ENCODE results near the gene ENPP1. TPM values are rescaled to one million over a fixed set of nuclear protein-coding genes. Genes with fewer than 3 reads are reported as not detected.

The ENPP1 gene
- not detected for total RNA-seq
- polyA plus RNA-seq, result under 1 TPM in 1 of 4 donors, not detected in 3; 0.13 TPM

DNA sequence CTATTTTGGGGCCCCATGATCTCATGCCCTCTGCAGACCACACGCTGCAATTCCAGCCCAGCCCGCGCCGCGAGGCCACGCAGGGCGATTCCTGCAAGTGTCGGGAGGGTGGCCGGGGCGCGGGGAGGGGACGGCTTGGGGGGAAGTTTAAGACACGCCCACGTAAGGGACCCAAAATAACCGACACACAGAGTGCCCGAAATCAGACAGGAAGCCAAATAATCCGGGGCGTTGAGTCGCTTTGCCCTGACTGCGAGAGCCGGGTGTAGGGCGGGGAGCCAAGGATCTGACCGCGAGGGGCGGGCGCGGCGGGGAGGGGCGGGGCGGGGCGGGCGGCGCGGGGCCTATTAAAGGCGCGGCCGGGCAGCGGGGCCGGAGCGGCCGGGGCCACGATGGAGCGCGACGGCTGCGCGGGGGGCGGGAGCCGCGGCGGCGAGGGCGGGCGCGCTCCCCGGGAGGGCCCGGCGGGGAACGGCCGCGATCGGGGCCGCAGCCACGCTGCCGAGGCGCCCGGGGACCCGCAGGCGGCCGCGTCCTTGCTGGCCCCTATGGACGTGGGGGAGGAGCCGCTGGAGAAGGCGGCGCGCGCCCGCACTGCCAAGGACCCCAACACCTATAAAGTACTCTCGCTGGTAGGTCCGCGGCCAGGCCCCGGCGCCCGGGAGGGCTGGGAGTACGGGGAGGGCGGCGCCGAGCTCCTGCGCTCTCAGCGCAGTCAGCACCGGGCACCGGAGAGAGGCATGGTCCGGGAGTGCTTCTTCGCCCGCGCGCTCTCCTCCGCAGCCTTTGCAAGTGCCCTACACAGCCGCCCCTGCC, at the start of gene ENPP1:
Gene ENPP1 (plus strand): TSS at position 377 of the 816 bp plus-strand sequence. CDS start 16 bp downstream, at position 393.
- peak; percentile 14 to 59 (median 21) for DNase-seq
- H3K27me3 ChIP-seq (ENCODE audit: control insufficient read depth, insufficient read depth, low read length), result peaks cover 18% of the 10 kb centered on the region
- ATAC-seq (ENCODE audit: low read depth in 2 of 2), result peak; percentile 48 to 56
- peak within 1 kb of the TSS; percentile 32 for H3K4me3 ChIP-seq (ENCODE audit: low read depth, low read length)
- Mint-ChIP-seq H3K9me3 (peaks cover 0 to 2% (median 0%) of the 10 kb centered on the region in 7 donors), H3K27me3 (peaks cover 50% of the 10 kb centered on the region), H3K27ac (peak within 1 kb of the TSS in 1 of 3 donors; percentile 16), H3K36me3 (no peaks in the 10 kb centered on the region), H3K4me1 (peaks cover 0 to 21% (median 13%) of the 10 kb centered on the region in 4 donors), H3K4me3 (peak within 1 kb of the TSS; percentile 39 to 89 (median 78))
- H3K27ac ChIP-seq (ENCODE audit: insufficient read depth, low read length, poor library complexity, severe bottlenecking), result no peak within 1 kb of the TSS
- H3K36me3 ChIP-seq (ENCODE audit: control insufficient read depth, insufficient read depth, low read length), result no peaks in the 10 kb centered on the region
- H3K4me1 ChIP-seq (ENCODE audit: control insufficient read depth, insufficient read depth, low read length, poor library complexity, severe bottlenecking), result peaks cover 7% of the 10 kb centered on the region
- H3K9me3 ChIP-seq (ENCODE audit: control insufficient read depth in 2 of 2, low read length in 2 of 2), result no peaks in the 10 kb centered on the region

DNA sequence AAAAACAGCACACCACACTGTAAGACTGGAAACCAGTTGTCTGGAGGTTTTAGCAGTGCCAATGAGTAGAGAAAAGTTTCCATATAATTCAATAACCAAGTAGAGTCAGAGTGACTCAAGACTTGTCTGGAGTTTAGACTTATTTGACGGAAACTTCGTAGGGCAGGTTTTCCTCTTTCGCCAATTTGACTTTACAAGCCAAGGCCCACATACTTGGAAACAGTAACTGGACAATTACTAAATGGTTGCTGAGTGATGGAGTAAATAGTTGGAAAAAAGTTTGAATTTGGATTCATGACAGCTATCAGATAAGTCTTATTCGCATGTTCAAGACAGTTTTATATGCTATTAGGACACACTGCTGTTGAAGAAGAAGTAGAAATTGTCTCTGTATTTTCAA, 48.9 kb upstream of the ENPP1 start:
- no peaks in the 10 kb centered on the region for H3K9me3 ChIP-seq (ENCODE audit: control insufficient read depth in 2 of 2, low read length in 2 of 2)
- Mint-ChIP-seq H3K36me3 (no peaks in the 10 kb centered on the region), H3K27me3 (peaks cover 8% of the 10 kb centered on the region), H3K9me3 (peaks cover 0 to 3% (median 0%) of the 10 kb centered on the region in 7 donors), H3K4me1 (no peaks in the 10 kb centered on the region), H3K4me3 (no peak overlapping the region), H3K27ac (no peak overlapping the region)
- no peak overlapping the region for H3K4me3 ChIP-seq (ENCODE audit: low read depth, low read length)
- H3K27me3 ChIP-seq (ENCODE audit: control insufficient read depth, insufficient read depth, low read length), result no peaks in the 10 kb centered on the region
- ATAC-seq (ENCODE audit: low read depth in 2 of 2) (no peak), DNase-seq (no peak)
- H3K27ac ChIP-seq (ENCODE audit: insufficient read depth, low read length, poor library complexity, severe bottlenecking), result no peak overlapping the region
- no peaks in the 10 kb centered on the region for H3K36me3 ChIP-seq (ENCODE audit: control insufficient read depth, insufficient read depth, low read length)
- H3K4me1 ChIP-seq (ENCODE audit: control insufficient read depth, insufficient read depth, low read length, poor library complexity, severe bottlenecking), result no peaks in the 10 kb centered on the region

DNA sequence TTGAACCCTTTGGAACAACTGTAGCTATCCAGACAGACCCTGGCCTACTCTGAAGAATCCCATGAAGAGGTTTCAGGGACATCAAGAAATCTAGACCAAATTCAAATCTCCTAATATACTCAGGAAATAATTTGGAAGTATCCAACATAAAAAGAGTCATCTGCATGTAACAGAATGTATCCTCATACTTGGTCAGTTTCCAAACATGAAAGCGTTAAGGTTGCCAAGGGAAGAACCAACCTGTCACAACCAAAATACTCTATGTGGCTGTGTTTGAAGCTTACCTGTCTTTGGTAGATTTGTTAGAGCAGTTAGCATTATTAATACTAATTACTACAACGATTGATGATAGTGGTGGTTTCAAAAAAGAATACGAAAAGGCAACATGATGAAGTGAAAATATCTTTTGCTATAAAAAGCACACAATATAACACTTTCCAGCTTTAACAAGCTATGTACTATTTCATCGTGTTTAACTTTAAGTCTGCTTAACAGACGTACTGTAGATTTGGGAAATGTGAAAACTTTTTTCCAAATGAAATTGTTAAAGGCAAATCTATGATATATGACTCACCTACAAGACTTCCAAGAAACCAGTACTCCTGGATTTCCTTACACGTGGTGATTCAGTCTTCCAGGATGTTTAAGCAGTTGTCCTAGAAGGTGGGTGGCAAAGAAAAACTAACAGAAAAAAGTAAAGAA, 46.6 kb upstream of the ENPP1 start:
- Mint-ChIP-seq H3K9me3 (peaks cover 0 to 2% (median 0%) of the 10 kb centered on the region in 7 donors), H3K27me3 (peaks cover 14% of the 10 kb centered on the region), H3K36me3 (no peaks in the 10 kb centered on the region), H3K4me3 (no peak overlapping the region), H3K27ac (no peak overlapping the region), H3K4me1 (no peaks in the 10 kb centered on the region)
- H3K36me3 ChIP-seq (ENCODE audit: control insufficient read depth, insufficient read depth, low read length), result no peaks in the 10 kb centered on the region
- H3K27me3 ChIP-seq (ENCODE audit: control insufficient read depth, insufficient read depth, low read length), result no peaks in the 10 kb centered on the region
- DNase-seq (no peak), ATAC-seq (ENCODE audit: low read depth in 2 of 2) (no peak)
- H3K27ac ChIP-seq (ENCODE audit: insufficient read depth, low read length, poor library complexity, severe bottlenecking), result no peak overlapping the region
- H3K9me3 ChIP-seq (ENCODE audit: control insufficient read depth in 2 of 2, low read length in 2 of 2), result no peaks in the 10 kb centered on the region
- H3K4me1 ChIP-seq (ENCODE audit: control insufficient read depth, insufficient read depth, low read length, poor library complexity, severe bottlenecking), result no peaks in the 10 kb centered on the region
- no peak overlapping the region for H3K4me3 ChIP-seq (ENCODE audit: low read depth, low read length)

DNA sequence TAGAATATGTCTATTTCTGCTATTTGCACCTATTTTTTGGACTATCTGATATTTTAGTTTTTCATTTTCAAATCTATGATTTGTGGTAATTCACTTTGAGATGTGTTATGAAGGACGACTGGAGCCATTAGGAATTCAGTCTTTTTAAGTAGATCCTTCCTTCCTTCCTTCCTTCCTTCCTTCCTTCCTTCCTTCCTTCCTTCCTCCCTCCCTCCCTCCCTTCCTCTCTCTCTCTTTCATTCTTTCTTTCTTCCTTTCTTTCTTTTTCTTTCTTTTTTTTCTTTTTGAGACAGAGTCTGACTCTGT, 46.1 kb upstream of the ENPP1 start:
- H3K4me3 ChIP-seq (ENCODE audit: low read depth, low read length), result no peak overlapping the region
- Mint-ChIP-seq H3K9me3 (peaks cover 0 to 2% (median 0%) of the 10 kb centered on the region in 7 donors), H3K27ac (no peak overlapping the region), H3K27me3 (peaks cover 14% of the 10 kb centered on the region), H3K4me1 (no peaks in the 10 kb centered on the region), H3K36me3 (no peaks in the 10 kb centered on the region), H3K4me3 (no peak overlapping the region)
- H3K4me1 ChIP-seq (ENCODE audit: control insufficient read depth, insufficient read depth, low read length, poor library complexity, severe bottlenecking), result no peaks in the 10 kb centered on the region
- DNase-seq (no peak), ATAC-seq (ENCODE audit: low read depth in 2 of 2) (no peak)
- no peaks in the 10 kb centered on the region for H3K9me3 ChIP-seq (ENCODE audit: control insufficient read depth in 2 of 2, low read length in 2 of 2)
- no peaks in the 10 kb centered on the region for H3K36me3 ChIP-seq (ENCODE audit: control insufficient read depth, insufficient read depth, low read length)
- no peak overlapping the region for H3K27ac ChIP-seq (ENCODE audit: insufficient read depth, low read length, poor library complexity, severe bottlenecking)
- no peaks in the 10 kb centered on the region for H3K27me3 ChIP-seq (ENCODE audit: control insufficient read depth, insufficient read depth, low read length)

DNA sequence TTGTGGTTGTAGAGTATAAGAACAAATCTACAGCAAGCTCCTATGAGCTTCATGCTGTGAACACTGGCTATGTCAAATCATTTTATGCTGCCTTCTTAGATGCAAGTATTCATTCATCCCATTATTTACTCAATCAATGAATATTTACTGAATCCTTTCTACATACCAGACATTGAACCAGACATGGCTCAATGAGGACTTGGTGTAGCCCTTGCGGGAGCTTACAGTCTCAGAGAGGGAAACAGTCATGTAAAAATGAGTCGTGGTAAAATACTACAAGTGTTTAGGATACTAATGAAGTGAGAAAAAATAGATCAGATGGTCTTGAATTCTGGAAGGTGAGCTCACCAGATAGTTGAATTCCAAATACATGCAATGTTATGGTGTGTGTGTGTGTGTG, 44.8 kb upstream of the ENPP1 start:
- no peak overlapping the region for H3K27ac ChIP-seq (ENCODE audit: insufficient read depth, low read length, poor library complexity, severe bottlenecking)
- no peak overlapping the region for H3K4me3 ChIP-seq (ENCODE audit: low read depth, low read length)
- H3K27me3 ChIP-seq (ENCODE audit: control insufficient read depth, insufficient read depth, low read length), result no peaks in the 10 kb centered on the region
- DNase-seq, result no peak
- H3K36me3 ChIP-seq (ENCODE audit: control insufficient read depth, insufficient read depth, low read length), result no peaks in the 10 kb centered on the region
- no peak for ATAC-seq (ENCODE audit: low read depth in 2 of 2)
- H3K27ac Mint-ChIP-seq, result no peak overlapping the region
- no peaks in the 10 kb centered on the region for H3K4me1 Mint-ChIP-seq
- H3K9me3 Mint-ChIP-seq, result peaks cover 0 to 2% (median 0%) of the 10 kb centered on the region in 7 donors
- H3K36me3 Mint-ChIP-seq, result no peaks in the 10 kb centered on the region
- H3K4me1 ChIP-seq (ENCODE audit: control insufficient read depth, insufficient read depth, low read length, poor library complexity, severe bottlenecking), result no peaks in the 10 kb centered on the region
- H3K4me3 Mint-ChIP-seq, result no peak overlapping the region
- no peaks in the 10 kb centered on the region for H3K9me3 ChIP-seq (ENCODE audit: control insufficient read depth in 2 of 2, low read length in 2 of 2)
- peaks cover 14% of the 10 kb centered on the region for H3K27me3 Mint-ChIP-seq

DNA sequence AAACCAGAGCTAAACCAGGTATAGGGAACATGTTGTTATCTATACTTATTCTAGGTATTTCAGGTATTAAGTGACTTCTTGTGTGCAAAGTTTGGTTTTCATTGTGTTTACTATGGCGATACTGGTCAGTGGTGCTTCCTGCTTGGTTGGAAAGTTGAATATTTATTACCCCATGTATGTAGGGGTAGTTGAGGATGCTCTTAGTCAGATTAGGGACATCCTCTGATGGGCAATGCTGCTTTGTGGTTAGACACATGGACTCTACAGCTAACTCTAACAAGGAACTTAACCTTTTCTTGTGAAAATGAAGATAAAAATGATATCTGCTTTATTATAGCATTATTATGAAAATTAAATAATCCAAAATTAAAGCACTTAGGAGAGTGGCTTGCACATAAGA, 44.1 kb upstream of the ENPP1 start:
- Histone ChIP-seq H3K27me3 (ENCODE audit: control insufficient read depth, insufficient read depth, low read length) (no peaks in the 10 kb centered on the region), H3K4me3 (ENCODE audit: low read depth, low read length) (no peak overlapping the region), H3K4me1 (ENCODE audit: control insufficient read depth, insufficient read depth, low read length, poor library complexity, severe bottlenecking) (no peaks in the 10 kb centered on the region), H3K9me3 (ENCODE audit: control insufficient read depth in 2 of 2, low read length in 2 of 2) (no peaks in the 10 kb centered on the region), H3K36me3 (ENCODE audit: control insufficient read depth, insufficient read depth, low read length) (no peaks in the 10 kb centered on the region), H3K27ac (ENCODE audit: insufficient read depth, low read length, poor library complexity, severe bottlenecking) (no peak overlapping the region)
- H3K4me3 Mint-ChIP-seq, result no peak overlapping the region
- no peaks in the 10 kb centered on the region for H3K36me3 Mint-ChIP-seq
- H3K9me3 Mint-ChIP-seq, result peaks cover 0 to 2% (median 0%) of the 10 kb centered on the region in 7 donors
- ATAC-seq (ENCODE audit: low read depth in 2 of 2) (no peak), DNase-seq (no peak)
- H3K27ac Mint-ChIP-seq, result no peak overlapping the region
- peaks cover 0 to 3% (median 0%) of the 10 kb centered on the region in 4 donors for H3K4me1 Mint-ChIP-seq
- peaks cover 17% of the 10 kb centered on the region for H3K27me3 Mint-ChIP-seq

DNA sequence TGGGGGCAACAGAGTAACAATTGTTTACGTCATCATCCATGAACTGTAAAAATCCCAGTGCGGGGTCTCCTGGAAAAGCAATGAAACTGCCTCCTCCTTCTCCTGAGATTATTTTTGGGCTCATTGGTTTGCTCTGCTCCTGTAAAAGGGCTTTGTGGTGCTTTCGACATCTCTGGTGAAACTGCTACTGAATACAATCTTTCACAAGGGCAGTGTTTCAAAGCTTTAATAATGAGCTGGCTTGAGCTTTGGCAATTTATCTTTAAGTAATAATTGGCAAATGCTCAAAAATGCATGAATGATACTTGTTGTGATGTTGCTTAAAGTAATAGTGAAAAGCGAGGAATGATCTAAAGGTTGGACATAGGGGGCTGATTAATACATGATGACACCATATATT, 43.5 kb upstream of the ENPP1 start:
- H3K27me3 ChIP-seq (ENCODE audit: control insufficient read depth, insufficient read depth, low read length), result no peaks in the 10 kb centered on the region
- no peaks in the 10 kb centered on the region for H3K36me3 Mint-ChIP-seq
- no peak overlapping the region for H3K4me3 Mint-ChIP-seq
- peaks cover 18% of the 10 kb centered on the region for H3K27me3 Mint-ChIP-seq
- H3K36me3 ChIP-seq (ENCODE audit: control insufficient read depth, insufficient read depth, low read length), result no peaks in the 10 kb centered on the region
- peaks cover 0 to 4% (median 0%) of the 10 kb centered on the region in 4 donors for H3K4me1 Mint-ChIP-seq
- no peak overlapping the region for H3K4me3 ChIP-seq (ENCODE audit: low read depth, low read length)
- no peak for ATAC-seq (ENCODE audit: low read depth in 2 of 2)
- no peak overlapping the region for H3K27ac Mint-ChIP-seq
- H3K4me1 ChIP-seq (ENCODE audit: control insufficient read depth, insufficient read depth, low read length, poor library complexity, severe bottlenecking), result no peaks in the 10 kb centered on the region
- peaks cover 0 to 2% (median 0%) of the 10 kb centered on the region in 7 donors for H3K9me3 Mint-ChIP-seq
- H3K27ac ChIP-seq (ENCODE audit: insufficient read depth, low read length, poor library complexity, severe bottlenecking), result no peak overlapping the region
- DNase-seq, result no peak
- H3K9me3 ChIP-seq (ENCODE audit: control insufficient read depth in 2 of 2, low read length in 2 of 2), result no peaks in the 10 kb centered on the region

All from CD4-positive, CD25-positive, alpha-beta regulatory T cell (primary cell).